ENCODE results near the gene ABHD4.

- no peak for TF ChIP-seq ZFP36 (IDR thresholded peaks at IDR 0.05; ENCODE audit: borderline replicate concordance, partially characterized antibody)
- TF ChIP-seq NFE2L2 (conservative IDR thresholded peaks at IDR 0.05; ENCODE audit: low read length), result no peak
- TF ChIP-seq POLR2A (IDR thresholded peaks at IDR 0.05; ENCODE audit: low read length), result no peak
Measured at GRCh38 chr14:22553445-22553844, 44.7 kb upstream of the ABHD4 start.

Measured in A549 (cell line).